ENCODE results near the gene ATF6B. TPM values are rescaled to one million over a fixed set of nuclear protein-coding genes. Genes with fewer than 3 reads are reported as not detected.

The ATF6B gene
- total RNA-seq, 1 experiment from 2014 or later: 45.3 TPM

DNA sequence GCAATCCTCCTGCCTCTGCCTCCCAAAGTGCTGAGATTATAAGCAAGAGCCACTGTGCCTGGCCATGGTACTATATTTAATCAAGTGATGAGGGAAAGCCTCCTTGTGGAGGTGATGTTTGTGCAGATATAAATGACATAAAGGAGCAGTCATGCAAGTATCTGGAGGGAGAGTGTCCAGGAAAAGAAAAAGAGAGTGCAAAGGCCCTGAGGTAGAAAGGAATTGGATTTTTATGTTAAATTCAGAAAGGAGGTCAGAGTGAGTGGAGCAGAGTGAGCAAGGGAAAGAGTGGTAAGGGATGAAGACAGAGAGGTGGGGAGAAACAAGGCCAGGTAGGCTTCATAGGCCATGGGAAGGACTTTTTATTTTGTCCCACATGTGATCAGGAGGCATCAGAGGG is 9.4 kb upstream of the ATF6B start:
- Mint-ChIP-seq H3K4me1 (no peaks in the 10 kb centered on the region), H3K27me3 (ENCODE audit: low read depth) (peaks cover 8% of the 10 kb centered on the region), H3K27ac (no peak overlapping the region), H3K36me3 (ENCODE audit: insufficient read depth in 1 of 3, low read depth in 3 of 3) (no peaks in the 10 kb centered on the region), H3K4me3 (no peak overlapping the region), H3K9me3 (no peaks in the 10 kb centered on the region)
- Histone ChIP-seq H2BK12ac (ENCODE audit: insufficient read length, low read depth, low read length) (no peak overlapping the region), H2AK5ac (ENCODE audit: insufficient read length, low read length) (no peak overlapping the region), H4K20me1 (ENCODE audit: control insufficient read depth, insufficient read depth, insufficient read length) (no peaks in the 10 kb centered on the region), H3K79me1 (ENCODE audit: insufficient read depth, low read depth, low read length, poor library complexity, severe bottlenecking) (no peaks in the 10 kb centered on the region), H2AFZ (ENCODE audit: low read length) (no peak overlapping the region), H2BK15ac (ENCODE audit: low read depth, low read length) (no peak overlapping the region), H4K8ac (replicated peaks; ENCODE audit: insufficient read length, low read depth, low read length) (no peak overlapping the region), H3K4ac (ENCODE audit: low read depth, low read length) (no peak overlapping the region), H3K23me2 (ENCODE audit: insufficient read length, low read depth, low read length, poor library complexity, severe bottlenecking) (no peaks in the 10 kb centered on the region), H4K5ac (ENCODE audit: insufficient read length, low read depth, low read length) (no peak overlapping the region), H4K91ac (ENCODE audit: insufficient read length, low read depth, low read length) (no peak overlapping the region), H2BK20ac (ENCODE audit: low read depth, low read length, poor library complexity, severe bottlenecking) (no peak overlapping the region), H3K9ac (ENCODE audit: extremely low read depth, insufficient read length, low read length) (no peak overlapping the region), H3K18ac (ENCODE audit: insufficient read length, low read depth, low read length) (no peak overlapping the region), H2BK120ac (ENCODE audit: low read depth, low read length, poor library complexity, severe bottlenecking) (no peak overlapping the region), H2BK5ac (ENCODE audit: insufficient read length, low read length) (no peak overlapping the region), H3K4me2 (ENCODE audit: insufficient read depth, insufficient read length, low read length) (no peak overlapping the region), H3K27ac (ENCODE audit: insufficient read length, low read depth, low read length) (no peak overlapping the region), H3K23ac (ENCODE audit: insufficient read length, low read depth, low read length) (no peak overlapping the region), H3K4me1 (ENCODE audit: insufficient read depth, low read length) (no peaks in the 10 kb centered on the region), H3T11ph (ENCODE audit: low read length) (no peak overlapping the region), H3K27me3 (ENCODE audit: insufficient read depth, low read length) (no peaks in the 10 kb centered on the region), H3K14ac (ENCODE audit: insufficient read depth, low read length) (no peak overlapping the region), H3K56ac (ENCODE audit: insufficient read length, low read depth, low read length) (no peak overlapping the region), H3K79me2 (ENCODE audit: insufficient read depth, low read length) (no peaks in the 10 kb centered on the region), H3K9me3 (ENCODE audit: control insufficient read depth, low read depth, low read length) (no peaks in the 10 kb centered on the region)
- DNase-seq: no peak
- TF ChIP-seq, protein P1, sequence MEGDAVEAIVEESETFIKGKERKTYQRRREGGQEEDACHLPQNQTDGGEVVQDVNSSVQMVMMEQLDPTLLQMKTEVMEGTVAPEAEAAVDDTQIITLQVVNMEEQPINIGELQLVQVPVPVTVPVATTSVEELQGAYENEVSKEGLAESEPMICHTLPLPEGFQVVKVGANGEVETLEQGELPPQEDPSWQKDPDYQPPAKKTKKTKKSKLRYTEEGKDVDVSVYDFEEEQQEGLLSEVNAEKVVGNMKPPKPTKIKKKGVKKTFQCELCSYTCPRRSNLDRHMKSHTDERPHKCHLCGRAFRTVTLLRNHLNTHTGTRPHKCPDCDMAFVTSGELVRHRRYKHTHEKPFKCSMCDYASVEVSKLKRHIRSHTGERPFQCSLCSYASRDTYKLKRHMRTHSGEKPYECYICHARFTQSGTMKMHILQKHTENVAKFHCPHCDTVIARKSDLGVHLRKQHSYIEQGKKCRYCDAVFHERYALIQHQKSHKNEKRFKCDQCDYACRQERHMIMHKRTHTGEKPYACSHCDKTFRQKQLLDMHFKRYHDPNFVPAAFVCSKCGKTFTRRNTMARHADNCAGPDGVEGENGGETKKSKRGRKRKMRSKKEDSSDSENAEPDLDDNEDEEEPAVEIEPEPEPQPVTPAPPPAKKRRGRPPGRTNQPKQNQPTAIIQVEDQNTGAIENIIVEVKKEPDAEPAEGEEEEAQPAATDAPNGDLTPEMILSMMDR (conservative IDR thresholded peaks at IDR 0.05): no peak

Data from H9 (cell line).